DMS53 treated with DMSO at 0.1 percent for 48 hours (cell line): Measurements from ENCODE around the gene TPSG1.
"Not testable (repeated sequence)": the region's sequence is repeated elsewhere in the genome, so short reads cannot be mapped to it uniquely, and the experiment has no call there.

Source experiments
- DNase-seq: peaks from one replicate; lab custom pipeline; 2025; ENCODE audit not compliant: unreplicated experiment; lab: John Stamatoyannopoulos, UW

Gene TPSG1

DNA sequence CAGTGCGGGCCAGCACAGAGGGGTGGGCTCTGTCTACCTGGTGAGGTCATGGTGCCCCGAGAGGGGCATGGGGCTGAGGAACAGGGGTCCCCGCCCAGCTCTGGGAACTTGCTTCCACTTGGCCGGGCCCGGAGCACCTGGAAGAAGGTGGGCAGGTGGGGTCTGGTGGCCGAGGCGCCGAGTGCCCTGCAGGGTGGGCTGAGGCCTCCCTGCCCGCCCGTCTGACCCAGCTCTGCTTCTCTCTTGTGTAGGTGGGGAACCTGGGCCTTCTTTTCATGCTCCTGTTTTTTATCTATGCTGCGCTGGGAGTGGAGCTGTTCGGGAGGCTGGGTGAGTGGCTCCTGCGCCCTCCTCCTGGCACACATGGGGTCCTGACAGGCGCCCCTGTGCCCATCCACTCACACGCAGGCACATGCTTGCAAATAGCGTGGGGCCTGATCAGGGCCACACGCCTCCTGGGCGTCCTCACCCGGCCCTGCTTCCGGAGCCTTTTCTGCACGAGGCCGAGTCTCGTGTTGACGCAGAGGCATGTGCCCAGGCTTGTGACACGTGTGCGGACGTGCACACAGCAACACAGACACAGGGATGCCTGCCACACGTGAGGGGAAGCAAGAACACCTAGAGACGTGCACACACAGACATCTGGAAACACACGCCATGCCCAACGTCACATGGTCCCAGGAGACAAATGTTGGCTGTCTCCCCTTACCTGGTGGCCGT, 8.2 kb downstream of the TPSG1 start:
- DNase-seq = no peak

GRCh38 chr16:1216296-1216619, 8.8 kb downstream of the TPSG1 start:
- DNase-seq = no peak

- no peak for DNase-seq
Observed at GRCh38 chr16:1215574-1216295, 9.3 kb downstream of the TPSG1 start.

- DNase-seq = no peak
Observed at GRCh38 chr16:1214719-1215118, 10.3 kb downstream of the TPSG1 start.

GRCh38 chr16:1213796-1214372, 11.2 kb downstream of the TPSG1 start:
- no peak for DNase-seq

DNA sequence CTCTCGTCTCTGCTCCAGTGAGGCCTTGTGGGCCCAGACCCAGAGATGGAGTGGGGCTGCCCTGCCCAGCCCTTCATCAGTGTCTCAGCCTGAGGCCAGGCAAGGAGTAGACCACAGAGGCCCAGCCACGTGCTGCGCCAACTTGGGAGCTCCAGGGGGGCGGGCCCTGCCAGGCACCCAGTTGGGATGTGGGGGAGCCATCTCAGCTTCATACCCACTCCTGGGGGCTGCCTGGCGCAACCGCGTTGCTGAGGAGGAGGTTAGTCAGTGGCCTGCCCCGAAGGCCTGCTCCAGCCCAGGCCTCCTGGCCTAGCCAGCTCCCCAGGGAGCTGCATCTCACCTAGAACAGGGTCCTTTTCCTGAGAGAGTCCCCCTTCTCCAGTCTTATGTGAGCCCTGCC, 11.8 kb downstream of the TPSG1 start:
- DNase-seq = no peak

- no peak for DNase-seq
Observed at GRCh38 chr16:1212616-1213194, 12.4 kb downstream of the TPSG1 start.

GRCh38 chr16:1211451-1212268, 13.4 kb downstream of the TPSG1 start:
- DNase-seq = no peak

DNA sequence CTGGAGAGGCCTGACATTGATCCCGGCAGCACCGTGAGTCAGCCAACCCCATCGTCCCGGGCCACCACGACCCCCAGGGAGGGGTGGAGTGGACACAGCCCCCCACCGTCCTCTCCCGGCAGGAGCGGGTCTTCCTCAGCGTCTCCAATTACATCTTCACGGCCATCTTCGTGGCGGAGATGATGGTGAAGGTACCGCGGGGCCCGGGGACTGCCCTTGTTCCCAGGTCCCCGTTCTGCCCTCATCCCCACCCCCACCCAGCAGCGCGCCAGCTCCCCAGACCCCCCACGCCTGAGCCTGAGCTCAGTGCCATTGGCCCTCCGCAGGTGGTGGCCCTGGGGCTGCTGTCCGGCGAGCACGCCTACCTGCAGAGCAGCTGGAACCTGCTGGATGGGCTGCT, 14.6 kb downstream of the TPSG1 start:
- no peak for DNase-seq

DNA sequence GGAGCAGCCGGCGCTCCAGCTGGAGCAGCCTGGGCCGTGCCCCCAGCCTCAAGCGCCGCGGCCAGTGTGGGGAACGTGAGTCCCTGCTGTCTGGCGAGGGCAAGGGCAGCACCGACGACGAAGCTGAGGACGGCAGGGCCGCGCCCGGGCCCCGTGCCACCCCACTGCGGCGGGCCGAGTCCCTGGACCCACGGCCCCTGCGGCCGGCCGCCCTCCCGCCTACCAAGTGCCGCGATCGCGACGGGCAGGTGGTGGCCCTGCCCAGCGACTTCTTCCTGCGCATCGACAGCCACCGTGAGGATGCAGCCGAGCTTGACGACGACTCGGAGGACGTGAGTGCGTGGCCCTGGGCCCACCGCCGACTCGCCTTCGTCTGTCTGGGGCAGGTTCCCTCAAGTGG, 16.0 kb downstream of the TPSG1 start:
- DNase-seq = no peak

- DNase-seq = no peak
Observed at GRCh38 chr16:1208239-1208830, 16.7 kb downstream of the TPSG1 start.

- DNase-seq = no peak
Observed at GRCh38 chr16:1206786-1207185, 18.3 kb downstream of the TPSG1 start.

DNA sequence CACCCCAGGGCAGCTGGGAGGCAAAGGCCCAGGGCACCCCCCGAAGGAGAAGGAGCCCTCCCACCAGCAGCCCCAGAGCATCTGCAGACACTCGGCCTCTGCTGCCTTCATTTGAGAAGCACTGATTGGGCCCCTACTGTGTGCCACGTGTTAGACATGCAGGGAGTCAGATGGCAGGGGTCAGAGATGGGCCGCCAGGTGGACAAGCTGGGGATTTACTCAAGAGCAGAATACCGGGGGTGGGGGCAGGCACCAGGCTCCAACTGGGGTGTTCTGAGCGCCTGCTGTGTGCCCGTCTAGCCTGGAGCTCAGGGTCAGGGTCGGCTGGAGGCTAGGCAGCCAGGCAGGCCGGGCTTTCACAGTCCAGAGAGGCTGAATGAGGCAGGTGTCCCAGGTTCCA, 18.7 kb downstream of the TPSG1 start:
- DNase-seq = no peak

DNA sequence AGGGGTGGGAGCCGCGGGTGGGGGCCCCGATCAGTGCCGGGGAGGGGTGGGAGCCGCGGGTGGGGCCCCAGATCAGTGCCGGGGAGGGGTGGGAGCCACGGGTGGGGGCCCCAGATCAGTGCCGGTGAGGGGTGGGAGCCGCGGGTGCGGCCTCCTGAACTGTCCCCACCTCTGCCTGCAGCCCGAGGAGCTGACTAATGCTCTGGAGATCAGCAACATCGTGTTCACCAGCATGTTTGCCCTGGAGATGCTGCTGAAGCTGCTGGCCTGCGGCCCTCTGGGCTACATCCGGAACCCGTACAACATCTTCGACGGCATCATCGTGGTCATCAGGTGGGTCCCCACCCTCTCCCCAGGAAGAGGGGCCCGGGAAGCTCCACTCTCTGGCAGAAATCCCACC, 20.1 kb downstream of the TPSG1 start:
- DNase-seq = no peak

DNA sequence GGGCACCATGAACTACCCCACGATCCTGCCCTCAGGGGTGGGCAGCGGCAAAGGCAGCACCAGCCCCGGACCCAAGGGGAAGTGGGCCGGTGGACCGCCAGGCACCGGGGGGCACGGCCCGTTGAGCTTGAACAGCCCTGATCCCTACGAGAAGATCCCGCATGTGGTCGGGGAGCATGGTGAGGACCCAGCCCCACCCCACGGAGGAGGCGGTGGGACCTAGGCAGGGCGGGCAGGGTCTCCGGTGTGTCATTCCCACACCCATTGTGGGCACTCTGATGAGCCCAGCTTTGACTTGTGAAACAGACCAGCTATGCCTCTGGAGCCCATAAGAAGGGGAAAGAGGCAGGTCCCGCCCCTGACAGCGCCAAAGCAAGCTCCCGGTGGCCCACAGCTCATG, 22.8 kb downstream of the TPSG1 start:
- no peak for DNase-seq

DNA sequence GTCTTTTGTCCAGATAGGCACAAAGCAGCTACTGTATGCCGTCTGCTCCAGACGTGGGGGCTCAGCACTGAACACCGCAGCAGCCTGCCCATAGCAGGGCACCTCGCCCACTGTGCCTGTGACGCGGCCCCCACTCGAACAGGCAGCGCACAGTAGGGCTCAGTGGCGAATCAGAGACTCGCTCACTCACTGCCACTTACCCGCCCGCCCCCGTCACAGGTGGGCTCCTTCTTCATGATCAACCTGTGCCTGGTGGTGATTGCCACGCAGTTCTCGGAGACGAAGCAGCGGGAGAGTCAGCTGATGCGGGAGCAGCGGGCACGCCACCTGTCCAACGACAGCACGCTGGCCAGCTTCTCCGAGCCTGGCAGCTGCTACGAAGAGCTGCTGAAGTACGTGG, 23.6 kb downstream of the TPSG1 start:
- DNase-seq = no peak

DNA sequence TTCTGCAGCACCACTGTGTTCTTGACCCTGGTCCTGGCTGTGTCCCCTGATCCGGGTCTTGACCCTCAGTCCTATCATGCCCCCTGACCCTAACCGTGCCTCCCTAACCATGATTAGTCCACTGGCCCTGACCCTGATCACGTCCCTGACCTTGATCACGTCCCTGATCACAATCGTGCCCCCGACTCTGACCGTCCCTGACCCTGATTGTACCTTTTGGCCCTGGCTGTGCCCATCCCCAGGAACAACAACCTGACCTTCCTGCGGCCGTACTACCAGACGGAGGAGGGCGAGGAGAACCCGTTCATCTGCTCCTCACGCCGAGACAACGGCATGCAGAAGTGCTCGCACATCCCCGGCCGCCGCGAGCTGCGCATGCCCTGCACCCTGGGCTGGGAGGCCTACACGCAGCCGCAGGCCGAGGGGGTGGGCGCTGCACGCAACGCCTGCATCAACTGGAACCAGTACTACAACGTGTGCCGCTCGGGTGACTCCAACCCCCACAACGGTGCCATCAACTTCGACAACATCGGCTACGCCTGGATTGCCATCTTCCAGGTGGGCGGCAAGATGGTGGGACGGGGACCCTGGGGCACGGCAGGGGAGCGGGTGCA, 24.9 kb downstream of the TPSG1 start:
- no peak for DNase-seq

- DNase-seq = no peak
Observed at GRCh38 chr16:1199347-1200013, 25.6 kb downstream of the TPSG1 start.

DNA sequence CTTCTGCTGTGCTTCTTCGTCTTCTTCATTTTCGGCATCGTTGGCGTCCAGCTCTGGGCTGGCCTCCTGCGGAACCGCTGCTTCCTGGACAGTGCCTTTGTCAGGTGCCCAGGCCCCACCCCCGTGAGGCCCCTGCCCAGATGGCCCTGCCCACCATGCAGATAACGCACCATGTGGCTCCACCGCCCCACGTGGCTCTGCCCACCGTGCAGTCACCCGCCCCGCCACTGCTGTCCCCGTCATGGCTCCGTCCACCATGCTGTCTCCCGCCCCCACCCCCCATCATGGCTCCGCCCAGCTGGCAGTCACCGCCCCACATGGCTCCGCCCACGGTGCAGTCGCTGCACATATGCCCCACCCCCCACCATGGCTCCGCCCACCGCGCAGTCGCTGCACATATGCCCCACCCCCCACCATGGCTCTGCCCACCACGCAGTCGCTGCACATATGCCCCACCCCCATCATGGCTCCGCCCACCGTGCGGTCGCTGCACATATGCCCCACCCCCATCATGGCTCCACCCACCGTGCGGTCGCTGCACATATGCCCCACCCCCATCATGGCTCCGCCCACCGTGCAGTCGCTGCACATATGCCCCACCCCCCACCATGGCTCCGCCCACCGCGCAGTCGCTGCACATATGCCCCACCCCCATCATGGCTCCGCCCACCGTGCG, 26.3 kb downstream of the TPSG1 start:
- not testable (repeated sequence) for DNase-seq
